GM20431 (cell line): ENCODE data around the gene TMEM52.

Experiments
- in situ Hi-C: fragments of 300-500 bp; cut with MseI, MboI; formaldehyde crosslinking; loops from one replicate; pipeline ENCODE4 v1.15.0; 2020; ENCODE audit warnings: low sequenced_read_pairs; ENCODE audit not compliant: unreplicated experiment

Gene TMEM52

GRCh38 chr1:1947493-1947892 lies 28.4 kb upstream of the TMEM52 start:
- in situ Hi-C loops: loop anchor here (25.0 kb wide), 1 partner anchor 415 kb away; no protein-coding TSS in a partner anchor

- in situ Hi-C loops: loop anchor here (25.0 kb wide), 1 partner anchor 416 kb away; no protein-coding TSS in a partner anchor
Observed at GRCh38 chr1:1946540-1946939, 27.5 kb upstream of the TMEM52 start.

GRCh38 chr1:1945782-1946393 lies 26.8 kb upstream of the TMEM52 start:
- in situ Hi-C loops: loop anchor here (25.0 kb wide), 1 partner anchor 416 kb away; no protein-coding TSS in a partner anchor

DNA sequence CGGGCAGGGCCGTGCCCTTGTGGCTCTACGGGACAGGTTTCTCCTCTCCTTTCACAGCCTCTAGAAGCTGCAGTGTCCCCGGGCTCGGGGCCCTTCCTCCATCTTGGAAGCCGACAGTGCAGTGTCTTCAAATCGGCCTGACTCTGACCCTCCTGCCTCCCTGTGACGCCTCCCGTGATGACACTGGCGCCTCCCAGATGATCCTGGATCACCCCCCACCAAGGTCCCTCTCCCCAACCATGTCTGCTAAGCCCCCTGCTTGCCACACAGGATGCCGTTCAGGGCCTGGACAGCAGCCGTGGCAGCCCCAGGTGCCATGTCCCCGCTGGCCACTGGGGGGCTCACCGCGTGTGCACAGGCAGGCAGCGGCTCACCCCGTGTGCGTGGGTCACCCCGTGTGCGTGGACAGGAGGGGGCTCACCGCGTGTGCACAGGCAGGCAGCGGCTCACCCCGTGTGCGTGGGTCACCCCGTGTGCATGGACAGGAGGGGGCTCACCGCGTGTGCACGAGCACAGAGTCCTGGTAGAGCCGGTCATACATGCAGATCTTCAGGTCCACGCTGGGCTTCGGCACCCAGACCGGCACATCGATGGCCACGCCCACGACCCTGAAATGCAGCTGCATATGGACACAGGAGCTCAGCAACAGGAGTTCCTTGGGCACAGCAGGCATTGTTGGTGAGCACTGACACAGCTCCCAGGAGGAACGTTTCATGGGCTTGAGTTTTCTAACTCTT lies 24.9 kb upstream of the TMEM52 start:
- in situ Hi-C loops: loop anchor here (25.0 kb wide), 1 partner anchor 418 kb away; no protein-coding TSS in a partner anchor

DNA sequence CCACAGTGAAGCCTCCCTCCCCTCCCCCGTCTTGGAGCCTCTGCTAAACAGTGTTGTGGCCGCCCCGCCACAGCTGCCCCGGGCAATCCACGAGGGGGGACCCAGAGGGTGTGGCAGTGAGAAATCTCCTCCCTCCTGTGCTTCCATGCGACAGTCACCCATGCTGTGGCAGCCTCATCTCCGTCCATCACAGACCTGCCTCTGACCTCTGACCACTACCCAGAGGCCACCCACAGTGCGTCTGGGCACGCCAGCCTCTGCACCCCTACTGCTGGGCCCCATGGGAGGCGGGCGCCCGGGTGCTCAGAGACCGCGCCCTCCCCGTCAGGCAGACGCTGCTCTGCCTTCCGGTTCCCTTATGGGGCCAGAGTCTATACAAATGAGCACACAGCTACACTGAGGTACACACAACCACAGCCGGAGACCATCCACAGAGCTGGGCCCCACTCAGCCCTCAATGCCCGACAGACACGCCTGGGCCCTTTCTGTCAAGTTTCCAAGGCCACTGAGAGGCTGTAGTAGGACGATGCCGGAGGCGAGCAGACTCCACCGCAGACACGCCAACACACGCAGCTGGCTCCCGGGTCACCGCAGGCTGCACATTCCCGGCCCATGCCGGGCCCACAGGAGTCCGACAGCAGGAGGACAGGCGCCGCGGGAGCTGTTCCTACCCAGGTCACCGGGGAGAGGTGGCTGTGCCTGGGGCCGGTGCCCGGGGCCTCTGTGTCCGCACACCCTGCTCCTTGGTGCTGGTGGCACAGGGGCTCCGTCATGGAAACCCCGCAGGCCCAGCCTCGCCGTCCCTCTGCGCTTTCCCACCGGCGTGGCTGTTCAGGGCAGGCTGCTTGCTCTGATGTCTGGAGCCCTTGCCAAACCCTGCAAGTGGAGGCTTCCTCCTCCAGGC lies 23.9 kb upstream of the TMEM52 start:
- in situ Hi-C loops: loop anchor here (25.0 kb wide), 1 partner anchor 419 kb away; no protein-coding TSS in a partner anchor

GRCh38 chr1:1941868-1942752 lies 23.0 kb upstream of the TMEM52 start:
- in situ Hi-C loops: loop anchor here (25.0 kb wide), 1 partner anchor 420 kb away; no protein-coding TSS in a partner anchor

DNA sequence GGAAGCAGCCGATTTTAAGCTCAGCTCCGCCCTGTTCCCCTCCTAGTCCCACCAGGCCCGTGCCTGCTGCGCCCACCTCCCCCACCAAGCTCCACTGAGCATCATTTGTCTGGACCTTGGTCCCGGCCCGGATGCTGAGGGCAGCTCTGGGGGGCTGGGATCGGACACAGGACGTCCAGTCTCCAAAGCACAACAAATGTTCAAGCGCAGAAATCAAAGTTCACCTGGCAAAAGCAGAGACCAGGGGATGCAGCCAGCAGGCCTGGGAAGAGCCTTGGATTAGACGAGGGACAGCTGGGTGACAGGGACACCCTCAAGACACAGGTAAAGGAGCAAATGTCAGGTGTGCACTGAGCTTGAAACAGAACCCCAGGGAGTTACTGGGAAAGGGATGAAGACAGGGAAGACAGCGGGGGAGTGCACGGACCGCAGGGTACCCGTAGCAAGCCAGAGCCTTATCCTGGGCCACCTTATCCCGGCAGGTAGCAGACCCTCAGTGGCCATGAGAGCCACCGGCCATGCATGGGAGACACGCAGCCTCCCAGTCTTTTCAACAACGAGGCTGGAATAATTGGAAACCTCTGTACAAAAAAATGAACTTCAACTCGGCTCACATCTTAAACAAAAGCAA lies 22.2 kb upstream of the TMEM52 start:
- in situ Hi-C loops: loop anchor here (25.0 kb wide), 1 partner anchor 421 kb away; no protein-coding TSS in a partner anchor

DNA sequence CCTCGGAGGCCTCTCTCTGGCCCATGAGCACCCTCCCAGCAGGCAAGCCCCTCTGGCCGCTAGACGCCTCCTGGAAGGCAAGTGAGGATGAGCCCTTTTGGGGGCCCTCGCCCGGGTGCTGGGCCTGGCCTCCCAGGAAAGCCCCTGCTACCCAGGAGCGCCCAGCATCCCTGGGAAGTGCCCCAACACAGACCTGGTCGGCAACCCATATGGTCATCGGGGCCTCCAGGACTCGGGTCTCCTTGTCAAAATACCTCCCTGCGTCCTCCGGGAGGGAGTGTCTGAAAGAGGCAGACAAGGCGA lies 21.0 kb upstream of the TMEM52 start:
- in situ Hi-C loops: loop anchor here (25.0 kb wide), 1 partner anchor 422 kb away; no protein-coding TSS in a partner anchor

GRCh38 chr1:1939296-1940122 lies 20.4 kb upstream of the TMEM52 start:
- in situ Hi-C loops: loop anchor here (25.0 kb wide), 1 partner anchor 423 kb away; no protein-coding TSS in a partner anchor

DNA sequence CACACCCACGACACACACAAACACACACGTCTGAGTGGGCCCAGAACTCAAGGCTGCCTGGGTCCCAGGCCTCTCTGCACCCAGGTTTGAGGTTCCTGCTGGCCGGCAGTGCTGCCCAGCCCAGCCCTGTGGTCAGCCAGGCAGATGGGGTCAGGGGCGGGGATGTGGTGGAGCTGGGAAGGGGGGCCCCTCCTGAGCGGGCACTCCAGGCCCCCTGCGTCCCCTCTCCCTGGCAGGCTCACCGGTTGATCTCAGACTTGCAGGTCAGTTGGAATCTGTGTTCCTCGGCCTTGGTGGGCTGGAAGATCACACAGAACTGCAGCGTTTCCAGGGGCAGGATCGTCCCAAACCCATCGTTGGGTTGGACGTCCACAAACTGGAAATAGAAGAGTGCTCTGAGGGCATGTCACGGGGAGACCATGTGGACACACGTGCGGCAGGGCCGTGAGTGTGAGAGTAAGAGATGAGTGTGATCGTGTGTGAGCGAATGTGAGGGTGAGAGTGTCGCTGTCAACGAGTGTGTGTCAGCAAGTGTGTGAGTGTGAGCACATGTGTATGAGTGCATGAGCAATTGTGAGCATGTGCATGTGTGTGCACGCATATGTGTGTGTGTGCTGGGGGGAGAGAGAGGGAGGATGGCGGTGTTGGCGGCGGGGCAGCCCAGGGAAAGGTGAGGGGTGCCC lies 19.7 kb upstream of the TMEM52 start:
- in situ Hi-C loops: loop anchor here (25.0 kb wide), 1 partner anchor 424 kb away; no protein-coding TSS in a partner anchor

DNA sequence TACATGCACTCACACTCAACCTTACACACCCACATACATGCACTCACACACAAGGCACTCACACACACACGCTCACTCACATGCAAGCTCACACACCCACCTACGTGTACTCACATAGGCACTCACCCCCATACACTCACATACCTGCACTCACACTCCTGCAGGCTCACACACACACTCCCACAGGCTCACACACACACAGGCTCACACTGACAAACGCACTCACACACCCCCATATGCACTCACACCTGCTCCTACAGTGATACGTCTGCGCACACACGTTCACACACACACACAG lies 19.1 kb upstream of the TMEM52 start:
- in situ Hi-C loops: loop anchor here (25.0 kb wide), 1 partner anchor 424 kb away; no protein-coding TSS in a partner anchor

GRCh38 chr1:1937549-1938275 lies 18.6 kb upstream of the TMEM52 start:
- in situ Hi-C loops: loop anchor here (25.0 kb wide), 1 partner anchor 425 kb away; no protein-coding TSS in a partner anchor

DNA sequence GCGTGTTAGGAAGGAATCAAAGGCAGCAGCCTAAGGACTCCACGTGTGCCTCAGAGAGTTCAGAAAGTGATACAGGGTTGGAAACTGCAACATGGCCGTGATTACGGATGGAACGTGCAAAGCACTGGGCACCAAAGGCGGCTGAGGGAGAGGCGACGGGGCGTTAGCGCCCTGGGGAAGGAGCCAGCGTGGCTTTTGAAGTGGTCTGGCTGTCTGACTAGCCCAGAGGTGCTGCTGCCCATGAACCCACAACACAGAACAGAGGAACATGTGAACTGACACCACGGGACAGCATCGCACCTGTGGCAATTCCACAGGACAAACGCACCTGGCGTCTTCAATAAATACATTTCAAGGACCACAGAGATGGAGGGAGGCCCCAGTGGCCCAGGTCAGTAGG lies 18.0 kb upstream of the TMEM52 start:
- in situ Hi-C loops: loop anchor here (25.0 kb wide), 1 partner anchor 425 kb away; no protein-coding TSS in a partner anchor

GRCh38 chr1:1934848-1935247 lies 15.8 kb upstream of the TMEM52 start:
- in situ Hi-C loops: loop anchor here (25.0 kb wide), 1 partner anchor 427 kb away; no protein-coding TSS in a partner anchor

DNA sequence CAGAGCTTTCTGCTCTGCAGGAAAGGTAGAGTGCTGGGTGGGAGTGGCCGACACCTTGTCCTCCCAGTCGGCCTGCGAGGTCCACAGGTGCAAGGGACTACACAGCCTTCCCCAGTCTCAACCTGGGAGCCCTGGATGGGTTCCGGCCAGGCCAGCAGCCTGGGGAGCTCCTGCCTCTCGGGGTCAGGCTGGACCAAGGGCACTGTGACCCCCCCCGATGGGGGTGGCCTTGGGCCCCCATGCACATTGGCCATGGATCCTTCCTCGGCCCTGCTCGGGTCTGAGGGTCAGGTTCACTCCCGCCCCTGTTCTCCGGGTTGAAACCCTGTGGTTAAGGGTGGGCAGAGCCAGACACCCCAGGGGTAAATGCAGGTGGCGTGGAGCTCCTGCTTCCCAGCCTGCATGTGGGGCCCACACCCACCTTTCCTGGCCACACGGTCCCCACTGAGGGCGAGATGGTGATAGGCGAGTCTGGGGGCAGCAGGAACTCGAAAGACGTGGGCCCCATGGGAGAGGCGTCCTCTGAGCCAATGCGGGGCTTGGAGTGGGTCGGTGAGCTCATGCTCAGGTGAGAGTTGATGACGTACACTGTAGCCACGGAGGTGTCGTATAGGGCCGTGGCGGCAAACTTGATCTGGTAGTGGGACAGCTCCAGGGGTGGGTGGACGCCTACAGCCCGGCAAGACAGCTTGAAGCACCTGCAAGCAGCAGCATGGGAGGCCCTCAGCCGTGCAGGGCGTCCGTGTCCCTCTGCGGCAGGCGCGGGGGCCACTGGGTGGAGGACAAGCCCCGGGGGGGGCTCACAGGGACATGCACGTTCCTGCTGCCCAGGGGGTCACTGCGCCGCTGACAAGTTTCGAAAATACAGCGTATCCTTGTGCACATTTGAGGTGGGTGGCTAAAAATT lies 10.8 kb upstream of the TMEM52 start:
- in situ Hi-C loops: loop anchor here (25.0 kb wide), 1 partner anchor 432 kb away; no protein-coding TSS in a partner anchor
